B cell (primary cell): ENCODE results near the gene APBA3. TPM values are rescaled to one million over a fixed set of nuclear protein-coding genes. Genes with fewer than 3 reads are reported as not detected.

Experiments
- ATAC-seq: fragments of 200-7000 bp; cut with Tn5 transposase; one replicate; pipeline ENCODE4 v1.10.0; 2021; ENCODE audit warnings: low read depth, mild to moderate bottlenecking, moderate number of reproducible peaks, moderate library complexity
- CTCF ChIA-PET: fragments of 350-600 bp; sonication (Branson Sonifier 250); formaldehyde crosslinking; loops from one replicate; lab custom pipeline; 2021; ENCODE audit warnings: antibody characterized with exemption, inconsistent platforms; lab: Charles Lee
- POLR2A ChIA-PET: fragments of 350-600 bp; sonication (Branson Sonifier 250); formaldehyde crosslinking; loops from one replicate; lab custom pipeline; 2021; ENCODE audit warnings: antibody characterized with exemption; lab: Charles Lee
- DNase-seq: peaks from one replicate; pipeline ENCODE4 v3.0.0; 2013
- H2AFZ ChIP-seq: 2 replicates; pipeline ENCODE4 v1.6.1; 2012; ENCODE audit warnings: mild to moderate bottlenecking, low read depth, low read length; ENCODE audit not compliant: insufficient read depth, poor library complexity, severe bottlenecking
- H3K27ac ChIP-seq, 2 donors: 1 replicate in 1 of 2; 2 replicates in 1 of 2; pipeline ENCODE4 v1.5.1; 2012 to 2013; ENCODE audit warnings: low read length in 2 of 2, mild to moderate bottlenecking in 2 of 2, moderate library complexity in 1 of 2
- H3K27me3 ChIP-seq, 4 experiments: fragments of 200-600 bp in 1 of 4; sonication (generic) in 1 of 4; replicated peaks in 1 of 4; 1 replicate in 2 of 4; 2 replicates in 2 of 4; pipeline versions ENCODE4 v1.6.1 to v1.7.0; 2013 to 2016; ENCODE audit warnings: low read length in 3 of 4, mild to moderate bottlenecking in 2 of 4, mixed read lengths in 1 of 4, moderate library complexity in 1 of 4; ENCODE audit not compliant: insufficient read depth in 4 of 4, control insufficient read depth in 3 of 4; ENCODE audit errors: control extremely low read depth in 1 of 4
- H3K36me3 ChIP-seq, 2 experiments: replicated peaks in 1 of 2; 1 replicate in 1 of 2; 2 replicates in 1 of 2; pipeline versions ENCODE4 v1.6.1 to v1.7.1; 2013; ENCODE audit warnings: low read length in 1 of 2; ENCODE audit not compliant: insufficient read depth in 2 of 2, control insufficient read depth in 1 of 2; ENCODE audit errors: control extremely low read depth in 1 of 2, extremely low read depth in 1 of 2
- H3K4me1 ChIP-seq, 2 donors: fragments of 200-600 bp in 1 of 2; sonication (generic) in 1 of 2; 1 replicate in 1 of 2; 2 replicates in 1 of 2; pipeline versions ENCODE4 v1.5.1 to v1.6.1; 2013 to 2017; ENCODE audit warnings: low read length in 2 of 2; ENCODE audit not compliant: control insufficient read depth in 2 of 2, insufficient read depth in 2 of 2
- H3K4me2 ChIP-seq: replicated peaks from 2 replicates; pipeline ENCODE3; 2012; ENCODE audit warnings: mild to moderate bottlenecking, low read depth, low read length; ENCODE audit not compliant: poor library complexity, severe bottlenecking
- H3K4me3 ChIP-seq, 5 experiments: fragments of 200-600 bp in 1 of 5; sonication (generic) in 1 of 5; 1 replicate in 3 of 5; 2 replicates in 2 of 5; pipeline versions ENCODE4 v1.5.1 to v1.7.0; 2011 to 2016; ENCODE audit warnings: low read length in 4 of 5, mild to moderate bottlenecking in 4 of 5, low read depth in 2 of 5, control low read depth in 1 of 5, moderate library complexity in 1 of 5; ENCODE audit not compliant: insufficient read depth in 1 of 5; ENCODE audit errors: control extremely low read depth in 1 of 5, extremely low read depth in 1 of 5
- H3K79me2 ChIP-seq: fragments of 200-600 bp; sonication (generic); one replicate; pipeline ENCODE4 v1.6.0; 2016; ENCODE audit warnings: low read length; ENCODE audit not compliant: control insufficient read depth, insufficient read depth
- H3K9ac ChIP-seq: fragments of 200-600 bp; sonication (generic); 2 replicates; pipeline ENCODE4 v1.6.1; 2017; ENCODE audit warnings: mild to moderate bottlenecking, low read length, moderate library complexity
- H3K9me3 ChIP-seq, 3 donors: one replicate each; pipeline versions ENCODE4 v1.6.1 to v1.7.1; 2013; ENCODE audit warnings: low read length in 2 of 3; ENCODE audit not compliant: control insufficient read depth in 2 of 3, insufficient read depth in 1 of 3; ENCODE audit errors: control extremely low read depth in 1 of 3
- H4K20me1 ChIP-seq: 2 replicates; pipeline ENCODE4 v1.6.0; 2012; ENCODE audit warnings: mild to moderate bottlenecking, low read length; ENCODE audit not compliant: insufficient read depth, control insufficient read depth, poor library complexity, severe bottlenecking
- H3K27ac Mint-ChIP-seq: one replicate; pipeline ENCODE4 v1.8.0; 2021; ENCODE audit warnings: mixed read lengths
- H3K27me3 Mint-ChIP-seq: one replicate; pipeline ENCODE4 v1.8.0; 2021; ENCODE audit warnings: mixed read lengths
- H3K4me1 Mint-ChIP-seq: one replicate; pipeline ENCODE4 v1.8.0; 2021; ENCODE audit warnings: mixed read lengths
- H3K4me3 Mint-ChIP-seq: one replicate; pipeline ENCODE4 v1.8.0; 2021; ENCODE audit warnings: mixed read lengths
- H3K9me3 Mint-ChIP-seq: one replicate; pipeline ENCODE4 v1.8.0; 2022; ENCODE audit warnings: mixed read lengths; ENCODE audit not compliant: insufficient read depth
- CTCF ChIP-seq: fragments of 200-600 bp; IDR thresholded peaks from one replicate; pipeline ENCODE4 v1.8.0; 2022; ENCODE audit warnings: antibody characterized with exemption, mild to moderate bottlenecking
- EZH2 ChIP-seq: IDR thresholded peaks from 2 replicates; pipeline ENCODE4 v1.6.1; 2012; ENCODE audit warnings: borderline replicate concordance, low read depth, mild to moderate bottlenecking, moderate library complexity, low read length; ENCODE audit not compliant: insufficient read depth, poor library complexity, severe bottlenecking
- WGBS: methylation state at CpG from one replicate; pipeline ENCODE4 v1.1.5; 2013; ENCODE audit warnings: missing lambda C conversion rate; ENCODE audit not compliant: insufficient coverage; 5-methylcytosine and 5-hydroxymethylcytosine counted together
- intact Hi-C: fragments of 100-400 bp; cut with micrococcal nuclease; formaldehyde crosslinking; loops from one replicate; pipeline ENCODE4 v1.10.0; 2022
- polyA plus RNA-seq: library from polyadenylated mRNA; depleted of rRNA; stranded (reverse); fragments of >200 nt; gene quantifications from 2 replicates; pipeline ENCODE4 v1.2.3, GENCODE V29; 2012
- total RNA-seq, 2 donors: library from RNA; stranded (reverse); fragments of 120-200 nt in 1 of 2; gene quantifications; 1 replicate in 1 of 2; 2 replicates in 1 of 2; pipeline versions ENCODE4 v1.2.3 to v1.2.4, GENCODE V29; 2013 to 2022

APBA3 gene
- total and polyA plus RNA-seq, 2 donors (not counting 1 experiment from before 2014, with no cell fraction given) = 61.4 to 91.2 TPM

GRCh38 chr19:3809881-3810707, 48.6 kb upstream of the APBA3 start:
- intact Hi-C loops = loop anchor here (1.0 kb wide), 1 partner anchor 12 kb away; no protein-coding TSS in a partner anchor
- POLR2A ChIA-PET = interaction anchor here (2.5 kb wide), 1 partner anchor 48 kb away, joined by 14 read pairs; the partner anchor contains the start of genes APBA3 and MRPL54
- no peaks in the 10 kb centered on the region for H3K79me2 ChIP-seq
- Mint-ChIP-seq H3K27ac (peak overlapping the region; percentile 76), H3K4me3 (peak overlapping the region; percentile 63), H3K4me1 (peaks cover 63% of the 10 kb centered on the region), H3K9me3 (peaks cover 4% of the 10 kb centered on the region), H3K27me3 (no peaks in the 10 kb centered on the region)
- no peaks in the 10 kb centered on the region for H4K20me1 ChIP-seq
- peak overlapping the region; percentile 71 to 85 for H3K27ac ChIP-seq
- H3K4me3 ChIP-seq = peak overlapping the region in 4 of 5 experiments; percentile 0 to 44 (median 14)
- no peaks in the 10 kb centered on the region for H3K36me3 ChIP-seq
- peaks cover 0 to 47% (median 0%) of the 10 kb centered on the region in 3 donors for H3K9me3 ChIP-seq
- peak; percentile 67 for ATAC-seq
- CTCF ChIA-PET = no interaction called here
- WGBS = 36% methylated on average over 15 of the region's 26 CpGs
- H2AFZ ChIP-seq = peak overlapping the region; percentile 61
- H3K4me2 ChIP-seq = peak overlapping the region; percentile 74
- TF ChIP-seq CTCF (no peak), EZH2 (no peak)
- DNase-seq = peak; percentile 83
- H3K4me1 ChIP-seq = peaks cover 44 to 66% of the 10 kb centered on the region in 2 donors
- H3K9ac ChIP-seq = peak overlapping the region; percentile 48
- H3K27me3 ChIP-seq = no peaks in the 10 kb centered on the region
